WTC11 (cell line): ENCODE data around the gene NXPE3. TPM values are rescaled to one million over a fixed set of nuclear protein-coding genes. Genes with fewer than 3 reads are reported as not detected.

Source experiments
- ATAC-seq: fragments of 200-7000 bp; cut with Tn5 transposase; 2 replicates; pipeline ENCODE4 v1.10.0; 2021; ENCODE audit warnings: mild to moderate bottlenecking, moderate library complexity
- CTCF ChIA-PET: fragments of 300-600 bp; sonication (Branson Sonifier 250); formaldehyde crosslinking; loops from one replicate; lab custom pipeline; 2021; ENCODE audit warnings: antibody characterized with exemption; lab: Charles Lee
- POLR2A ChIA-PET: fragments of 350-600 bp; sonication (Branson Sonifier 250); formaldehyde crosslinking; loops from one replicate; lab custom pipeline; 2021; ENCODE audit warnings: antibody characterized with exemption; lab: Charles Lee
- DNase-seq: peaks from one replicate; pipeline ENCODE4 v3.0.0; 2021; ENCODE audit warnings: low spot score
- H3K27ac Mint-ChIP-seq: 2 replicates; pipeline ENCODE4 v1.8.0; 2021; ENCODE audit warnings: mixed read lengths
- H3K27me3 Mint-ChIP-seq: 2 replicates; pipeline ENCODE4 v1.8.0; 2021; ENCODE audit warnings: low read depth, mild to moderate bottlenecking, moderate library complexity, mixed read lengths
- H3K36me3 Mint-ChIP-seq: 2 replicates; pipeline ENCODE4 v1.8.0; 2021; ENCODE audit warnings: mixed read lengths
- H3K4me1 Mint-ChIP-seq: 2 replicates; pipeline ENCODE4 v1.8.0; 2022; ENCODE audit warnings: mixed read lengths
- H3K4me3 Mint-ChIP-seq: 2 replicates; pipeline ENCODE4 v1.8.0; 2021; ENCODE audit warnings: mild to moderate bottlenecking, moderate library complexity, mixed read lengths
- H3K9me3 Mint-ChIP-seq: 2 replicates; pipeline ENCODE4 v1.8.0; 2021; ENCODE audit warnings: mixed read lengths
- ELF4 ChIP-seq: sonication (generic); formaldehyde crosslinking; IDR thresholded peaks from 2 replicates; pipeline ENCODE4 v1.8.1; 2022; ENCODE audit warnings: low read depth, mild to moderate bottlenecking, moderate library complexity, missing genetic modification reagents
- GABPB1 ChIP-seq: sonication (generic); formaldehyde crosslinking; IDR thresholded peaks from 2 replicates; pipeline ENCODE4 v1.8.1; 2023; ENCODE audit warnings: mild to moderate bottlenecking, missing genetic modification reagents
- KAT7 ChIP-seq: sonication (generic); formaldehyde crosslinking; IDR thresholded peaks from 2 replicates; pipeline ENCODE4 v1.8.1; 2023; ENCODE audit warnings: missing genetic modification reagents, mild to moderate bottlenecking, borderline replicate concordance
- NFE2L1 ChIP-seq: sonication (generic); formaldehyde crosslinking; IDR thresholded peaks from 2 replicates; pipeline ENCODE4 v1.8.1; 2023; ENCODE audit warnings: missing genetic modification reagents
- NFYB ChIP-seq: sonication (generic); formaldehyde crosslinking; conservative IDR thresholded peaks from 2 replicates; pipeline ENCODE4 v1.8.0; 2022; ENCODE audit warnings: low read depth, missing genetic modification reagents
- NR1H2 ChIP-seq: sonication (generic); formaldehyde crosslinking; IDR thresholded peaks from 2 replicates; pipeline ENCODE4 v1.9.0; 2021; ENCODE audit warnings: mild to moderate bottlenecking, moderate library complexity, missing genetic modification reagents
- NR3C1 ChIP-seq: sonication (generic); formaldehyde crosslinking; conservative IDR thresholded peaks from 2 replicates; pipeline ENCODE4 v1.8.1; 2023; ENCODE audit warnings: low read depth, mild to moderate bottlenecking, missing genetic modification reagents
- TCF7 ChIP-seq: sonication (generic); formaldehyde crosslinking; IDR thresholded peaks from 2 replicates; pipeline ENCODE4 v1.8.0; 2022; ENCODE audit warnings: mild to moderate bottlenecking, low read depth, missing genetic modification reagents, moderate library complexity
- TP53 ChIP-seq: sonication (generic); formaldehyde crosslinking; IDR thresholded peaks from 2 replicates; pipeline ENCODE4 v1.8.1; 2023; ENCODE audit warnings: mild to moderate bottlenecking, missing genetic modification reagents
- ZNF138 ChIP-seq: sonication (generic); formaldehyde crosslinking; conservative IDR thresholded peaks from 2 replicates; pipeline ENCODE4 v1.8.1; 2022; ENCODE audit warnings: mild to moderate bottlenecking, moderate library complexity, missing genetic modification reagents
- ZNF219 ChIP-seq: sonication (generic); formaldehyde crosslinking; IDR thresholded peaks from 2 replicates; pipeline ENCODE4 v1.8.0; 2023; ENCODE audit warnings: missing genetic modification reagents, mild to moderate bottlenecking, borderline replicate concordance
- ZNF416 ChIP-seq: fragments of 250-450 bp; sonication (Bioruptor Pico); IDR thresholded peaks from 2 replicates; pipeline ENCODE4 v1.9.0; 2021; ENCODE audit warnings: mild to moderate bottlenecking, inconsistent platforms
- total RNA-seq: library from RNA; stranded (reverse); gene quantifications from 3 replicates; pipeline ENCODE4 v1.2.3, GENCODE V29; 2021
- TF ChIP-seq, protein P1 (sequence below): sonication (generic); formaldehyde crosslinking; IDR thresholded peaks from 2 replicates; pipeline ENCODE4 v1.8.0; 2022; ENCODE audit warnings: mild to moderate bottlenecking, missing genetic modification reagents
- TF ChIP-seq, protein P2 (sequence below): sonication (generic); formaldehyde crosslinking; IDR thresholded peaks from 2 replicates; pipeline ENCODE4 v1.8.1; 2022; ENCODE audit warnings: mild to moderate bottlenecking, missing genetic modification reagents, moderate library complexity, borderline replicate concordance
- TF ChIP-seq, protein P3 (sequence below): sonication (generic); formaldehyde crosslinking; IDR thresholded peaks from 2 replicates; pipeline ENCODE4 v1.8.0; 2023; ENCODE audit warnings: missing genetic modification reagents
- TF ChIP-seq, protein P4 (sequence below): fragments of 250-450 bp; sonication (Bioruptor Pico); IDR thresholded peaks from 2 replicates; pipeline ENCODE4 v1.9.0; 2021; ENCODE audit warnings: mild to moderate bottlenecking, borderline replicate concordance
- TF ChIP-seq, protein P5 (sequence below): fragments of 250-450 bp; sonication (Bioruptor Pico); IDR thresholded peaks from 2 replicates; pipeline ENCODE4 v1.9.0; 2021; ENCODE audit warnings: mild to moderate bottlenecking
- TF ChIP-seq, protein P6 (sequence below): fragments of 250-450 bp; sonication (Bioruptor Pico); IDR thresholded peaks from 2 replicates; pipeline ENCODE4 v1.9.0; 2021; ENCODE audit warnings: mild to moderate bottlenecking
- TF ChIP-seq, protein P7 (sequence below): sonication (generic); formaldehyde crosslinking; IDR thresholded peaks from 2 replicates; pipeline ENCODE4 v1.8.1; 2023; ENCODE audit warnings: mild to moderate bottlenecking, missing genetic modification reagents, moderate library complexity

NXPE3 gene
- total RNA-seq, 1 experiment from 2014 or later: 13.9 TPM

DNA sequence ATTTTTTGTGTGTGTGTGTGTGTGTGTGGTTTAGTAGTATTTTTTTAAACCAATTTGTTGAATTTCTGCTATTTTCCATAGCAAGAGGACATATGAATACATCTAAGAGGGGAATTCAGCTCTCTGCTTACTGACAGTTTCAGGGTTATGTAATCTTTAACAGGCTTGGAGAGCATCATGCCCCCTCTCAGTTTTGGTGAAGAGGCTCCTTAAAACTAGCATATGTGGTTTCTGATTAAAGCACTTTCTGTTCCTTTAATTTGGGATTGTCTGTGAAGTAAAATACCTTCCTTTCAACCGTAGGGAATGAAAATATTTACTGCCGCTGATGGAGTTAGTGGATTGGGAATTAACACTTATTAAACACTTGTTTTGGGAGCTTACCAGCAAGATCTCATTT, 50.9 kb downstream of the NXPE3 start:
- CTCF ChIA-PET: interaction anchor here (0.7 to 0.8 kb wide), 2 partner anchors 21 to 396 kb away, joined by 3 read pairs; no protein-coding TSS in a partner anchor
- Mint-ChIP-seq H3K36me3 (no peaks in the 10 kb centered on the region), H3K4me1 (peaks cover 23% of the 10 kb centered on the region), H3K27ac (no peak overlapping the region), H3K9me3 (no peaks in the 10 kb centered on the region), H3K27me3 (no peaks in the 10 kb centered on the region), H3K4me3 (no peak overlapping the region)
- DNase-seq (no peak), ATAC-seq (no peak)
- TF ChIP-seq, protein P1, sequence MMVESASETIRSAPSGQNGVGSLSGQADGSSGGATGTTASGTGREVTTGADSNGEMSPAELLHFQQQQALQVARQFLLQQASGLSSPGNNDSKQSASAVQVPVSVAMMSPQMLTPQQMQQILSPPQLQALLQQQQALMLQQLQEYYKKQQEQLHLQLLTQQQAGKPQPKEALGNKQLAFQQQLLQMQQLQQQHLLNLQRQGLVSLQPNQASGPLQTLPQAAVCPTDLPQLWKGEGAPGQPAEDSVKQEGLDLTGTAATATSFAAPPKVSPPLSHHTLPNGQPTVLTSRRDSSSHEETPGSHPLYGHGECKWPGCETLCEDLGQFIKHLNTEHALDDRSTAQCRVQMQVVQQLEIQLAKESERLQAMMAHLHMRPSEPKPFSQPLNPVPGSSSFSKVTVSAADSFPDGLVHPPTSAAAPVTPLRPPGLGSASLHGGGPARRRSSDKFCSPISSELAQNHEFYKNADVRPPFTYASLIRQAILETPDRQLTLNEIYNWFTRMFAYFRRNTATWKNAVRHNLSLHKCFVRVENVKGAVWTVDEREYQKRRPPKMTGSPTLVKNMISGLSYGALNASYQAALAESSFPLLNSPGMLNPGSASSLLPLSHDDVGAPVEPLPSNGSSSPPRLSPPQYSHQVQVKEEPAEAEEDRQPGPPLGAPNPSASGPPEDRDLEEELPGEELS (CRISPR knock-in tag): no peak
- TF ChIP-seq, protein P2, sequence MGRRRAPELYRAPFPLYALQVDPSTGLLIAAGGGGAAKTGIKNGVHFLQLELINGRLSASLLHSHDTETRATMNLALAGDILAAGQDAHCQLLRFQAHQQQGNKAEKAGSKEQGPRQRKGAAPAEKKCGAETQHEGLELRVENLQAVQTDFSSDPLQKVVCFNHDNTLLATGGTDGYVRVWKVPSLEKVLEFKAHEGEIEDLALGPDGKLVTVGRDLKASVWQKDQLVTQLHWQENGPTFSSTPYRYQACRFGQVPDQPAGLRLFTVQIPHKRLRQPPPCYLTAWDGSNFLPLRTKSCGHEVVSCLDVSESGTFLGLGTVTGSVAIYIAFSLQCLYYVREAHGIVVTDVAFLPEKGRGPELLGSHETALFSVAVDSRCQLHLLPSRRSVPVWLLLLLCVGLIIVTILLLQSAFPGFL (CRISPR knock-in tag): no peak
- TF ChIP-seq, protein P3, sequence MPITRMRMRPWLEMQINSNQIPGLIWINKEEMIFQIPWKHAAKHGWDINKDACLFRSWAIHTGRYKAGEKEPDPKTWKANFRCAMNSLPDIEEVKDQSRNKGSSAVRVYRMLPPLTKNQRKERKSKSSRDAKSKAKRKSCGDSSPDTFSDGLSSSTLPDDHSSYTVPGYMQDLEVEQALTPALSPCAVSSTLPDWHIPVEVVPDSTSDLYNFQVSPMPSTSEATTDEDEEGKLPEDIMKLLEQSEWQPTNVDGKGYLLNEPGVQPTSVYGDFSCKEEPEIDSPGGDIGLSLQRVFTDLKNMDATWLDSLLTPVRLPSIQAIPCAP: no peak
- no peak for TF ChIP-seq TCF7
- POLR2A ChIA-PET: interaction anchor here (1.1 kb wide), 1 partner anchor 12 kb away, joined by 3 read pairs; no protein-coding TSS in a partner anchor

DNA sequence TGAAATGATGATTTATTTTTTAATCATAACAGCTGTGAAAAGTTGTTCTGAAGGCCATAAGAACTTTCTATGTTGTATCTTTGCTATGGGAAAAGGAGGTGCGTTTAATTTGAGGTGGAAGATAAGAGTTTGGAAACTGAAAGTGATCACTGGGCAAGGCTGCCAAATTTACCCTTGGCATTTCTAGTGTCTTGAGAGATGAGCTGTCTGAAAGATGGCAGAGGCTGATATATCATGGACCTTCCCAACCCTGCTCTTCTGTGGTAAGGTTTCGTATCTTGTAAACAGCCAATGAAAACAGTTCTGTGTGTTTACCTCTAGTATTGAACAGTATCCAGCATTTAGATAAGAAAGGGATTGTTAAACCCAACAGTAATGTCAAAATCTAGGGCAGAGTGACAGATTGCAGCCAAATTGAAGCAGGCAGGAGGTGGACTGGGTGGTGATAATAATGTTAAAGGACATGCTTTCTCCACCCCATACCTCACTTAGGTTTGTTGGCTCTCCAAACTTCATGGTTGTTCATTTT, 54.5 kb downstream of the NXPE3 start:
- H3K4me1 Mint-ChIP-seq: peaks cover 18% of the 10 kb centered on the region
- no peak overlapping the region for H3K4me3 Mint-ChIP-seq
- no peaks in the 10 kb centered on the region for H3K9me3 Mint-ChIP-seq
- ChIA-PET POLR2A (no interaction called here), CTCF (no interaction called here)
- H3K27me3 Mint-ChIP-seq: no peaks in the 10 kb centered on the region
- ATAC-seq (no peak), DNase-seq (no peak)
- H3K36me3 Mint-ChIP-seq: no peaks in the 10 kb centered on the region
- H3K27ac Mint-ChIP-seq: no peak overlapping the region
- TF ChIP-seq ZNF416: no peak
- no peak for TF ChIP-seq KAT7
- TF ChIP-seq, protein P4, sequence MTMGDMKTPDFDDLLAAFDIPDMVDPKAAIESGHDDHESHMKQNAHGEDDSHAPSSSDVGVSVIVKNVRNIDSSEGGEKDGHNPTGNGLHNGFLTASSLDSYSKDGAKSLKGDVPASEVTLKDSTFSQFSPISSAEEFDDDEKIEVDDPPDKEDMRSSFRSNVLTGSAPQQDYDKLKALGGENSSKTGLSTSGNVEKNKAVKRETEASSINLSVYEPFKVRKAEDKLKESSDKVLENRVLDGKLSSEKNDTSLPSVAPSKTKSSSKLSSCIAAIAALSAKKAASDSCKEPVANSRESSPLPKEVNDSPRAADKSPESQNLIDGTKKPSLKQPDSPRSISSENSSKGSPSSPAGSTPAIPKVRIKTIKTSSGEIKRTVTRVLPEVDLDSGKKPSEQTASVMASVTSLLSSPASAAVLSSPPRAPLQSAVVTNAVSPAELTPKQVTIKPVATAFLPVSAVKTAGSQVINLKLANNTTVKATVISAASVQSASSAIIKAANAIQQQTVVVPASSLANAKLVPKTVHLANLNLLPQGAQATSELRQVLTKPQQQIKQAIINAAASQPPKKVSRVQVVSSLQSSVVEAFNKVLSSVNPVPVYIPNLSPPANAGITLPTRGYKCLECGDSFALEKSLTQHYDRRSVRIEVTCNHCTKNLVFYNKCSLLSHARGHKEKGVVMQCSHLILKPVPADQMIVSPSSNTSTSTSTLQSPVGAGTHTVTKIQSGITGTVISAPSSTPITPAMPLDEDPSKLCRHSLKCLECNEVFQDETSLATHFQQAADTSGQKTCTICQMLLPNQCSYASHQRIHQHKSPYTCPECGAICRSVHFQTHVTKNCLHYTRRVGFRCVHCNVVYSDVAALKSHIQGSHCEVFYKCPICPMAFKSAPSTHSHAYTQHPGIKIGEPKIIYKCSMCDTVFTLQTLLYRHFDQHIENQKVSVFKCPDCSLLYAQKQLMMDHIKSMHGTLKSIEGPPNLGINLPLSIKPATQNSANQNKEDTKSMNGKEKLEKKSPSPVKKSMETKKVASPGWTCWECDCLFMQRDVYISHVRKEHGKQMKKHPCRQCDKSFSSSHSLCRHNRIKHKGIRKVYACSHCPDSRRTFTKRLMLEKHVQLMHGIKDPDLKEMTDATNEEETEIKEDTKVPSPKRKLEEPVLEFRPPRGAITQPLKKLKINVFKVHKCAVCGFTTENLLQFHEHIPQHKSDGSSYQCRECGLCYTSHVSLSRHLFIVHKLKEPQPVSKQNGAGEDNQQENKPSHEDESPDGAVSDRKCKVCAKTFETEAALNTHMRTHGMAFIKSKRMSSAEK (CRISPR knock-in tag): no peak
- TF ChIP-seq, protein P5, sequence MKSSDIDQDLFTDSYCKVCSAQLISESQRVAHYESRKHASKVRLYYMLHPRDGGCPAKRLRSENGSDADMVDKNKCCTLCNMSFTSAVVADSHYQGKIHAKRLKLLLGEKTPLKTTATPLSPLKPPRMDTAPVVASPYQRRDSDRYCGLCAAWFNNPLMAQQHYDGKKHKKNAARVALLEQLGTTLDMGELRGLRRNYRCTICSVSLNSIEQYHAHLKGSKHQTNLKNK (CRISPR knock-in tag): no peak
- TF ChIP-seq, protein P2 (CRISPR knock-in tag): no peak
- no peak for TF ChIP-seq NR3C1 (CRISPR knock-in tag)
- TF ChIP-seq, protein P6, sequence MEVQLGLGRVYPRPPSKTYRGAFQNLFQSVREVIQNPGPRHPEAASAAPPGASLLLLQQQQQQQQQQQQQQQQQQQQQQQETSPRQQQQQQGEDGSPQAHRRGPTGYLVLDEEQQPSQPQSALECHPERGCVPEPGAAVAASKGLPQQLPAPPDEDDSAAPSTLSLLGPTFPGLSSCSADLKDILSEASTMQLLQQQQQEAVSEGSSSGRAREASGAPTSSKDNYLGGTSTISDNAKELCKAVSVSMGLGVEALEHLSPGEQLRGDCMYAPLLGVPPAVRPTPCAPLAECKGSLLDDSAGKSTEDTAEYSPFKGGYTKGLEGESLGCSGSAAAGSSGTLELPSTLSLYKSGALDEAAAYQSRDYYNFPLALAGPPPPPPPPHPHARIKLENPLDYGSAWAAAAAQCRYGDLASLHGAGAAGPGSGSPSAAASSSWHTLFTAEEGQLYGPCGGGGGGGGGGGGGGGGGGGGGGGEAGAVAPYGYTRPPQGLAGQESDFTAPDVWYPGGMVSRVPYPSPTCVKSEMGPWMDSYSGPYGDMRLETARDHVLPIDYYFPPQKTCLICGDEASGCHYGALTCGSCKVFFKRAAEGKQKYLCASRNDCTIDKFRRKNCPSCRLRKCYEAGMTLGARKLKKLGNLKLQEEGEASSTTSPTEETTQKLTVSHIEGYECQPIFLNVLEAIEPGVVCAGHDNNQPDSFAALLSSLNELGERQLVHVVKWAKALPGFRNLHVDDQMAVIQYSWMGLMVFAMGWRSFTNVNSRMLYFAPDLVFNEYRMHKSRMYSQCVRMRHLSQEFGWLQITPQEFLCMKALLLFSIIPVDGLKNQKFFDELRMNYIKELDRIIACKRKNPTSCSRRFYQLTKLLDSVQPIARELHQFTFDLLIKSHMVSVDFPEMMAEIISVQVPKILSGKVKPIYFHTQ: no peak
- TF ChIP-seq, protein P3: no peak
- no peak for TF ChIP-seq NR1H2 (CRISPR knock-in tag)
- no peak for TF ChIP-seq ELF4 (CRISPR knock-in tag)
- TF ChIP-seq TCF7: no peak
- TF ChIP-seq, protein P7, sequence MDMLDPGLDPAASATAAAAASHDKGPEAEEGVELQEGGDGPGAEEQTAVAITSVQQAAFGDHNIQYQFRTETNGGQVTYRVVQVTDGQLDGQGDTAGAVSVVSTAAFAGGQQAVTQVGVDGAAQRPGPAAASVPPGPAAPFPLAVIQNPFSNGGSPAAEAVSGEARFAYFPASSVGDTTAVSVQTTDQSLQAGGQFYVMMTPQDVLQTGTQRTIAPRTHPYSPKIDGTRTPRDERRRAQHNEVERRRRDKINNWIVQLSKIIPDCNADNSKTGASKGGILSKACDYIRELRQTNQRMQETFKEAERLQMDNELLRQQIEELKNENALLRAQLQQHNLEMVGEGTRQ (CRISPR knock-in tag): no peak
- no peak for TF ChIP-seq NFE2L1 (CRISPR knock-in tag)
- no peak for TF ChIP-seq GABPB1
- no peak for TF ChIP-seq NFYB
- TF ChIP-seq TP53 (CRISPR knock-in tag): no peak
- no peak for TF ChIP-seq ZNF138 (CRISPR knock-in tag)
- TF ChIP-seq ZNF219 (CRISPR knock-in tag): no peak
